Ovary (tissue), 9 donors: ENCODE measurements around the gene PPDPF. TPM values are rescaled to one million over a fixed set of nuclear protein-coding genes. Genes with fewer than 3 reads are reported as not detected.

ENCODE experiments used
- DNase-seq, 5 donors: peaks; one replicate each; pipeline ENCODE4 v3.0.0-alpha.2; 2019 to 2020
- H3K27ac ChIP-seq, 2 donors: fragments of 200-600 bp; one replicate each; pipeline versions ENCODE4 v1.5.1 to v1.8.0; 2019 to 2022
- H3K27me3 ChIP-seq: fragments of 200-600 bp; one replicate; pipeline ENCODE4 v1.8.0; 2022
- H3K36me3 ChIP-seq: fragments of 200-600 bp; sonication (generic); one replicate; pipeline ENCODE4 v1.5.1; 2019
- H3K4me1 ChIP-seq: one replicate; pipeline ENCODE4 v1.8.1; 2013; ENCODE audit warnings: mild to moderate bottlenecking, moderate library complexity; ENCODE audit not compliant: insufficient read depth
- H3K4me3 ChIP-seq: fragments of 200-600 bp; sonication (generic); one replicate; pipeline ENCODE4 v1.5.1; 2017
- H3K9me3 ChIP-seq, 2 donors: fragments of 200-600 bp in 1 of 2; sonication (generic) in 1 of 2; one replicate each; pipeline versions ENCODE4 v1.5.1 to v1.8.1; 2013 to 2019; ENCODE audit warnings: mild to moderate bottlenecking in 1 of 2, moderate library complexity in 1 of 2
- EP300 ChIP-seq: sonication (generic); formaldehyde crosslinking; IDR thresholded peaks from one replicate; pipeline ENCODE4 v1.6.1; 2017; ENCODE audit warnings: antibody characterized with exemption
- POLR2A ChIP-seq: fragments of 450-650 bp; IDR thresholded peaks from one replicate; pipeline ENCODE4 v1.6.1; 2017; ENCODE audit warnings: antibody characterized with exemption, mild to moderate bottlenecking, moderate library complexity
- WGBS, 3 donors: extraction: QIAGEN DNeasy Blood & Tissue Kit in 1 of 3; methylation state at CpG; one replicate each; pipeline versions ENCODE4 v1.1.5 to v1.1.7; 2013 to 2017; 5-methylcytosine and 5-hydroxymethylcytosine counted together
- intact Hi-C, 4 donors: fragments of 100-400 bp; cut with DNase I; formaldehyde crosslinking; loops; one replicate each; pipeline versions ENCODE4 v1.11.0 to v1.15.1; 2022 to 2023
- polyA plus RNA-seq, 2 donors: library from polyadenylated mRNA; stranded (reverse); fragments of 200-250 nt in 1 of 2; fragments of 350-450 nt in 1 of 2; fragmentation: Illumina TruSeq in 1 of 2; extraction: RNeasy Lipid Tissue Mini Kit (QIAGEN cat#74804) in 1 of 2; gene quantifications; one replicate each; pipeline ENCODE4 v1.2.3, GENCODE V29; 2013 to 2014
- total RNA-seq, 7 donors: library from RNA; depleted of rRNA in 2 of 7; stranded (reverse); fragments of >200 nt in 2 of 7; fragmentation: NEBNext Ultra II Directional in 3 of 7; extraction: Animal tissue kit (Norgen Biotek cat#: 25700) in 3 of 7; gene quantifications; one replicate each; pipeline versions ENCODE4 v1.1.0 to v1.2.4, GENCODE V29; 2016 to 2023
- TF ChIP-seq, protein P1 (sequence below), 3 donors: fragments of 450-650 bp in 2 of 3; fragments of 200-600 bp in 1 of 3; IDR thresholded peaks; one replicate each; pipeline versions ENCODE4 v1.5.1 to v1.8.0; 2016 to 2022; ENCODE audit warnings: antibody characterized with exemption in 3 of 3, mild to moderate bottlenecking in 1 of 3
- donor health status: DM: no; HTN: no; CAD: no; lungs with moderate emphysema.
- donor health status: DM: no; HTN: no; CAD: no.
- donor health status: Bipolar disorder and iron deficiency.
- donor health status: DM: yes; HTN: yes; CAD: no.
- donor health status: DM: no; HTN: no; CAD: no.
- donor health status: DM: yes; HTN: yes; CAD: no.

Gene PPDPF
- total and polyA plus RNA-seq, 9 donors, result 4.9 to 315 (median 201) TPM

DNA sequence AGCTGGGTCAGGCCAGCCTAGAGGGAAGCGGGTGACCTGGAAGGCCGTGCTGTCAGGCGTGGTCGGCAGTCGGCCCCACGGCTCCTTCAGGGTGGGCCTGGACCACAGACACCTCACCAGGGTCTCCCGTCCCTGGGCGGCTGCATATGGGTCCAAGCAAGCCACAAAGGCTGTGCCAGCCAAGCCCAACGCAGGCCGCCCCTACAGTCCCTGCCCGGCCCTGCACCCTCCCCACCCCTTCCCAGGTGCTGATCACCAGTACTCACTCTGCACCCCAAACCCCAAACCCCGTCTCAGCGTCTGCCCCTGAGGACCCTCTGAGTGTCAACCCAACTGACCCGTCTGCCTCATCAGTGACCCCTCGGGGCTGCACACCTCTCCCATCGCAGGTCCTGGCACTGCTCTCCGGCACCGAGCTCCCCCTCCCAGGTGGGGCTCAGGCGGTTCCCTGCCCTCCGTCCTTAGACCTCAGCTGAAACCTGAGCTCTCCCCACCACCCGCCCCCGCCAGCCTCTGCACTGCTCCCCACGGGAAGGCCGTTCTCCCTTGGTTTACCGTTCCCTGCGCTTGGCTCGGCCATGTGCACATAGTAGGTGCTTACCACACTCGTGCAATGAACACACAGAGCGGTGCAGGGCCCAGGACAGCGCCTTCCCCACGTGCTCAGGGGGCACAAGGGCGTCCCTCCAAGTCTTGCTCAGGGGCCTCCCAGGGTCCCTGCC is 1.5 kb upstream of the PPDPF start:
- Histone ChIP-seq H3K9me3 (no peaks in the 10 kb centered on the region), H3K4me1 (peaks cover 10% of the 10 kb centered on the region), H3K27me3 (no peaks in the 10 kb centered on the region), H3K27ac (peak overlapping the region in 1 of 2 donors; percentile 92), H3K36me3 (no peaks in the 10 kb centered on the region), H3K4me3 (peak overlapping the region; percentile 69)
- 57 to 76% (median 69%) methylated on average over 31 to 32 of the region's 32 CpGs for WGBS, 3 donors
- DNase-seq, result peak in 3 of 5 donors; percentile 50 to 59 (median 54)
- intact Hi-C loops, result no loop called here
- TF ChIP-seq POLR2A, result no peak
- TF ChIP-seq, protein P1, sequence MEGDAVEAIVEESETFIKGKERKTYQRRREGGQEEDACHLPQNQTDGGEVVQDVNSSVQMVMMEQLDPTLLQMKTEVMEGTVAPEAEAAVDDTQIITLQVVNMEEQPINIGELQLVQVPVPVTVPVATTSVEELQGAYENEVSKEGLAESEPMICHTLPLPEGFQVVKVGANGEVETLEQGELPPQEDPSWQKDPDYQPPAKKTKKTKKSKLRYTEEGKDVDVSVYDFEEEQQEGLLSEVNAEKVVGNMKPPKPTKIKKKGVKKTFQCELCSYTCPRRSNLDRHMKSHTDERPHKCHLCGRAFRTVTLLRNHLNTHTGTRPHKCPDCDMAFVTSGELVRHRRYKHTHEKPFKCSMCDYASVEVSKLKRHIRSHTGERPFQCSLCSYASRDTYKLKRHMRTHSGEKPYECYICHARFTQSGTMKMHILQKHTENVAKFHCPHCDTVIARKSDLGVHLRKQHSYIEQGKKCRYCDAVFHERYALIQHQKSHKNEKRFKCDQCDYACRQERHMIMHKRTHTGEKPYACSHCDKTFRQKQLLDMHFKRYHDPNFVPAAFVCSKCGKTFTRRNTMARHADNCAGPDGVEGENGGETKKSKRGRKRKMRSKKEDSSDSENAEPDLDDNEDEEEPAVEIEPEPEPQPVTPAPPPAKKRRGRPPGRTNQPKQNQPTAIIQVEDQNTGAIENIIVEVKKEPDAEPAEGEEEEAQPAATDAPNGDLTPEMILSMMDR (IDR thresholded peaks at IDR 0.05), result no peak
- no peak for TF ChIP-seq EP300

DNA sequence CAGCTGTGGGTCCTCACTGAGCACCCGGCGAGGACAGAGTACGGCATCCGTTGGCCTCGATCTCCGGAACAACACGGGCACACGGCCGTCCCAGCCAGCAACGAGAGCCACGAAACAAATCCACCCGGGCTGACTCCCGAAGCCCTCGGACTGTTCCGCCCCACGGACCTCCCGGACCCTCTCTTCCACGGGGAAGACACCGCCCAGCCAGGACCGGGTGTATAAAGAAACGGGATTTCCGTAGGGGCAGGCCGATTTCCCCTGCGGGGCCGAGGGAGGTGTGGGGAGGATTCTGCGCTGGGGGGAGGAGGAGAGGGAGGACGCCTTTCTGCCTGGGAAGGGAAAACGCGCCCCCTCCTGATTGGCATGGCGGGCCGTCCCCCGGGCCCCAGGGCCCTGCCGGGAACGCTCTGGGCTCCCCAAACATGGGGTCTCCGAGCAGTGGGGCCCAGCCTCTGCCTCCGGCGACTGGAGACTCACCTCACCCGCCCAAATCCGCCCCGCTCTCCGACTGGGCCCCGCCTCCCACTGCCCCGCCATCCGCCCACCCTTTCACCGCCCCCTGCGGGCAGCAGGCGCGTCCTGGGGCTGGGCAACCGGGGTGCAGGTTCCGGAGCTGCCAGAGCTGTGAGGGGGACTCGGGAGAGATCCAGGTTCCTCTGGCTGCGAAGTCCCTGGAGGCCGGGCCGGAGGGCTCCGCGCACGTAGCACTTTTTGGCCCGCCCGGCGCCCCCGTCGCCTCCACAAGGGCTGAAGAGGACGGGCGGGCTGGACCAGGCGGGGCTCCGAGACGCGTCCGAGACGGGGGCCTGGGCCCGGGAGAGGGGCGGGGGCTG is 679 bp upstream of the PPDPF start:
- H3K4me3 ChIP-seq, result peak overlapping the region; percentile 69
- H3K4me1 ChIP-seq, result peaks cover 10% of the 10 kb centered on the region
- H3K36me3 ChIP-seq, result no peaks in the 10 kb centered on the region
- DNase-seq, result peak; percentile 67 to 82 (median 81)
- H3K27me3 ChIP-seq, result no peaks in the 10 kb centered on the region
- H3K27ac ChIP-seq, result peak overlapping the region; percentile 15 to 92
- 1% methylated on average over 50 to 72 of the region's 72 CpGs for WGBS, 3 donors
- intact Hi-C loops, result no loop called here
- H3K9me3 ChIP-seq, result no peaks in the 10 kb centered on the region
- no peak for TF ChIP-seq POLR2A
- TF ChIP-seq, protein P1 (IDR thresholded peaks at IDR 0.05), result peak in 2 of 3 donors; percentile 35 to 44

GRCh38 chr20:63520934-63521601 is 503 bp downstream of the PPDPF start:
- peak overlapping the region; percentile 54 to 92 for H3K27ac ChIP-seq

DNA sequence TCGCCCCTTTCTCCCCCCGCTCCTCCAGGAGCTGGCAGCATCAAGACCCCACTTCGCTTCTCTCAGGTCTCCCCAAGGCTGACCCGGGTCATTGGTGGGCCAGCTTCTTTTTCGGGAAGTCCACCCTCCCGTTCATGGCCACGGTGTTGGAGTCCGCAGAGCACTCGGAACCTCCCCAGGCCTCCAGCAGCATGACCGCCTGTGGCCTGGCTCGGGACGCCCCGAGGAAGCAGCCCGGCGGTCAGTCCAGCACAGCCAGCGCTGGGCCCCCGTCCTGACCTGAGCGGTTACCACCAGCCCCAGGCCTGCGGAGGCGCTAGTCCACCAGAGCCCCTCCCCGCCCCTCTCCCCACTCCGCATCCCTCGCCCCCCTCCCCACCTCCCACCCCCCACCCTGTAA is 1.0 kb downstream of the PPDPF start:
- peak in 1 of 5 donors; percentile 46 for DNase-seq
- WGBS, 3 donors, result 8 to 20% (median 10%) methylated on average over 18 to 23 of the region's 23 CpGs
- intact Hi-C loops, result no loop called here
- Histone ChIP-seq H3K36me3 (no peaks in the 10 kb centered on the region), H3K4me1 (peaks cover 10% of the 10 kb centered on the region), H3K9me3 (no peaks in the 10 kb centered on the region), H3K27me3 (no peaks in the 10 kb centered on the region), H3K27ac (peak overlapping the region in 1 of 2 donors; percentile 92), H3K4me3 (peak overlapping the region; percentile 69)
- TF ChIP-seq EP300 (no peak), POLR2A (no peak)
- TF ChIP-seq, protein P1 (IDR thresholded peaks at IDR 0.05), result no peak

More at GRCh38 chr20:63520934-63521601, 503 bp downstream of the PPDPF start:
- H3K36me3 ChIP-seq, result no peaks in the 10 kb centered on the region
- TF ChIP-seq POLR2A (no peak), EP300 (no peak)
- TF ChIP-seq, protein P1 (IDR thresholded peaks at IDR 0.05), result no peak
- peak; percentile 71 to 86 (median 81) for DNase-seq
- peak overlapping the region; percentile 69 for H3K4me3 ChIP-seq
- H3K9me3 ChIP-seq, result no peaks in the 10 kb centered on the region
- WGBS, 3 donors, result 1% methylated on average over 29 to 68 of the region's 68 CpGs
- intact Hi-C loops, result no loop called here
- peaks cover 10% of the 10 kb centered on the region for H3K4me1 ChIP-seq
- no peaks in the 10 kb centered on the region for H3K27me3 ChIP-seq
